Mesenchymal stem cell (in vitro differentiated cells and primary cell): ENCODE results near the gene ZNF525. TPM values are rescaled to one million over a fixed set of nuclear protein-coding genes. Genes with fewer than 3 reads are reported as not detected.

Source experiments
- small RNA-seq: library from polyadenylated mRNA; stranded (forward); fragments of <200 nt; extraction: miRNeasy Mini kit (QIAGEN cat#:217004); gene quantifications from one replicate; pipeline ENCODE3, GENCODE V24; 2013; ENCODE audit warnings: low read depth

Gene ZNF525

Small RNAs within 50 kb of the gene (small RNA-seq; reads per million reads assigned to genes)
- not detected for gene RPL39P36
